ENCODE measurements around the gene SHC3. TPM values are rescaled to one million over a fixed set of nuclear protein-coding genes. Genes with fewer than 3 reads are reported as not detected.
A peak's percentile ranks its signal among the peaks of the same experiment; 100 is the strongest.

SHC3 gene
- polyA plus RNA-seq, 3 donors: not detected

- H3K9me3 Mint-ChIP-seq: peaks cover 0 to 2% (median 0%) of the 10 kb centered on the region in 7 donors
- DNase-seq: no peak
Measured at GRCh38 chr9:89010056-89010455, 168.6 kb downstream of the SHC3 start.

GRCh38 chr9:89009546-89009840 is 169.1 kb downstream of the SHC3 start:
- no peak overlapping the region for H2AFZ ChIP-seq (ENCODE audit: insufficient read depth, low read depth, low read length, poor library complexity, severe bottlenecking)
- Mint-ChIP-seq H3K27ac (no peak overlapping the region), H3K36me3 (peaks cover 14 to 28% of the 10 kb centered on the region in 2 donors), H3K4me1 (peaks cover 17% of the 10 kb centered on the region), H3K4me3 (no peak overlapping the region), H3K27me3 (ENCODE audit: low read depth in 3 of 3) (peaks cover 2 to 5% (median 2%) of the 10 kb centered on the region in 3 donors), H3K9me3 (peaks cover 0 to 2% (median 0%) of the 10 kb centered on the region in 7 donors)
- intact Hi-C loops (cut with micrococcal nuclease): loop anchor here in 1 of 2 donors (10.0 kb wide), 1 partner anchor 285 kb away; no protein-coding TSS in a partner anchor
- H4K20me1 ChIP-seq (ENCODE audit: insufficient read depth, low read length): peaks cover 34% of the 10 kb centered on the region
- peaks cover 20 to 21% of the 10 kb centered on the region in 2 donors for H3K4me1 ChIP-seq (ENCODE audit: control insufficient read depth in 1 of 2, insufficient read depth in 2 of 2, low read length in 2 of 2)
- H3K9ac ChIP-seq (ENCODE audit: insufficient read depth, low read length, poor library complexity, severe bottlenecking): no peak overlapping the region
- no peaks in the 10 kb centered on the region for H3K79me2 ChIP-seq (ENCODE audit: insufficient read depth, low read length)
- peaks cover 13 to 20% of the 10 kb centered on the region in 2 donors for H3K36me3 ChIP-seq (replicated peaks in 1 of 2; ENCODE audit: control insufficient read depth in 1 of 2, insufficient read depth in 2 of 2, low read length in 2 of 2)
- DNase-seq: no peak
- H3K4me3 ChIP-seq (replicated peaks in 1 of 3; ENCODE audit: low read depth in 2 of 3, low read length in 3 of 3): no peak overlapping the region
- TF ChIP-seq CTCF (IDR thresholded peaks at IDR 0.05): no peak
- H3K27me3 ChIP-seq (ENCODE audit: control insufficient read depth in 2 of 2, insufficient read depth in 2 of 2, low read length in 2 of 2): peaks cover 0 to 2% of the 10 kb centered on the region in 2 donors
- WGBS (ENCODE audit: insufficient coverage): 98% methylated on average over 9 of the region's 9 CpGs
- no peaks in the 10 kb centered on the region for H3K9me3 ChIP-seq (replicated peaks in 1 of 2; ENCODE audit: control insufficient read depth in 1 of 2, insufficient read depth in 1 of 2, low read length in 2 of 2)
- no peak overlapping the region for H3K27ac ChIP-seq (ENCODE audit: low read depth in 1 of 2, low read length in 2 of 2)
- no peak overlapping the region for H3K4me2 ChIP-seq (replicated peaks; ENCODE audit: extremely low read depth, low read length, poor library complexity, severe bottlenecking)

More at GRCh38 chr9:89010056-89010455, 168.6 kb downstream of the SHC3 start:
- Histone ChIP-seq H3K27me3 (ENCODE audit: control insufficient read depth in 2 of 2, insufficient read depth in 2 of 2, low read length in 2 of 2) (peaks cover 0 to 2% of the 10 kb centered on the region in 2 donors), H4K20me1 (ENCODE audit: insufficient read depth, low read length) (peaks cover 28% of the 10 kb centered on the region), H3K4me3 (replicated peaks in 1 of 3; ENCODE audit: low read depth in 2 of 3, low read length in 3 of 3) (no peak overlapping the region), H2AFZ (ENCODE audit: insufficient read depth, low read depth, low read length, poor library complexity, severe bottlenecking) (no peak overlapping the region), H3K4me1 (ENCODE audit: control insufficient read depth in 1 of 2, insufficient read depth in 2 of 2, low read length in 2 of 2) (peaks cover 20 to 21% of the 10 kb centered on the region in 2 donors), H3K79me2 (ENCODE audit: insufficient read depth, low read length) (no peaks in the 10 kb centered on the region), H3K27ac (ENCODE audit: low read depth in 1 of 2, low read length in 2 of 2) (no peak overlapping the region), H3K36me3 (replicated peaks in 1 of 2; ENCODE audit: control insufficient read depth in 1 of 2, insufficient read depth in 2 of 2, low read length in 2 of 2) (peaks cover 8 to 14% of the 10 kb centered on the region in 2 donors), H3K9me3 (replicated peaks in 1 of 2; ENCODE audit: control insufficient read depth in 1 of 2, insufficient read depth in 1 of 2, low read length in 2 of 2) (no peaks in the 10 kb centered on the region), H3K4me2 (replicated peaks; ENCODE audit: extremely low read depth, low read length, poor library complexity, severe bottlenecking) (no peak overlapping the region), H3K9ac (ENCODE audit: insufficient read depth, low read length, poor library complexity, severe bottlenecking) (no peak overlapping the region)
- WGBS (ENCODE audit: insufficient coverage): 84% methylated on average over 9 of the region's 10 CpGs
- Mint-ChIP-seq H3K4me1 (peaks cover 17% of the 10 kb centered on the region), H3K27me3 (ENCODE audit: low read depth in 3 of 3) (peaks cover 2 to 7% (median 3%) of the 10 kb centered on the region in 3 donors), H3K36me3 (peaks cover 10 to 24% of the 10 kb centered on the region in 2 donors), H3K27ac (peak overlapping the region in 1 of 7 donors; percentile 41), H3K4me3 (no peak overlapping the region)
- intact Hi-C loops (cut with micrococcal nuclease): no loop called here
- TF ChIP-seq CTCF (IDR thresholded peaks at IDR 0.05): no peak
